HuH-7.5 (cell line): ENCODE results near the gene GALR2.

Experiments used
- DNase-seq: peaks from one replicate; pipeline ENCODE4 v3.0.0; 2011; ENCODE audit warnings: low spot score

GALR2 gene

DNA sequence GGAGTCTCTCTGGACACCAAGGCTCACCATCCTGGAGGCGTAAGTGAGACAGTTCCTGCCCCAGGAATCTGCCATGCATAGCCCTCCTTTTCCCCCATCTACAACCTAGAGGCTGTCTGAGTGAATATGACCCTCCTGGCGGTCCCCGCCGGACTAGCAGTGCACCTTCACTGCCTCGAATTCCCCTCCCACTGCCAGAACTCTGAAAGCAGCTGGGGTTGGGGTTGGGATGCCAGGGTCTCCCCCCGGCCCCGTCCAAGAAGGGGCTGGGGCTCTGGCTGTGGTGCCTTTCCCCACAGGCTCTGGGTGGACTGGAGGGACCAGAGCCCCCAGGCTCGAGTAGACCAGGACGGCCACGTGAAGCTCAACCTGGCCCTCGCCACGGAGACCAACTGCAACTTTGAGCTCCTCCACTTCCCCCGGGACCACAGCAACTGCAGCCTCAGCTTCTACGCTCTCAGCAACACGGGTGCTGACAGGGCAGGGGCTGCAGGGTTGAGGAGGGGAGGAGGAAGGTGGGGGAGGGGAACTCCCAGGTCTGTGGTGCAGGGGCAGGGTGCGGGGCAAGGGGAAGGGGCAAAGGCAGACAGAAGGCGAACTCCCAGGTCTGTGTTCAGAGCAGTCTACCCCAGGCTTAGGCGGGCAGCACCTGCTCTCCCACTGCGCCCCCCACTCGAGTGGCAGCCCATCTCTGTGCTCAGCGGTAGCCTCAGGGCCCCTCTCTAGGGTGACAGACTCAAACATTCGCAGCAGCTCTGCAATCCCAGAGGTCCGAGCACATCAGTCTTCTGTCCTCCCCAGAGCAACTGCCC, 5.6 kb downstream of the GALR2 start:
- no peak for DNase-seq

DNA sequence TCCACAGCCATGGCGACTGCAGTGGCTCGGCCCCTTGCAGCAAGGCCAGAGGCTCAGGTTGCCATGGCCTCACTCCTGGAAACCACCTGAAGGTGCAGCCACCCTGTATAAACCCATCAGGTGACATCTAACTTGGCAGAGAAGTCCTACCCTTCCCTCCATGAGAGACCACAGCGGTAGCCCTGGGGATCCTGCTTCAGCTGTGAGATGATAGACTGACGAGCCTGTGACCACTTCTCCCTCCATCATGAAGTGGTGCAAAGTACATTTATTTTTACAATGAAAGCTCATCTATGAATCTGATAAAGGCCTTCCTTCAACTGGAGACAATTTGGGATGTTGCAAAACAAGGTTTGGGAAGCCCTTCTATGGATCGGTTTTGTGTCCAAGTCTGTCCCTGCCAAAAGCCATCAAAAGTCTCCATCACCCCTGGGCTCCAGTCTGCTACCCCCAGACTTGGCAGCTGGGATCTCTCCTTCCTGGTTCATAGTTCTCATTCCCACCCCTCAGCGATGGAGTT, 6.2 kb downstream of the GALR2 start:
- no peak for DNase-seq

DNA sequence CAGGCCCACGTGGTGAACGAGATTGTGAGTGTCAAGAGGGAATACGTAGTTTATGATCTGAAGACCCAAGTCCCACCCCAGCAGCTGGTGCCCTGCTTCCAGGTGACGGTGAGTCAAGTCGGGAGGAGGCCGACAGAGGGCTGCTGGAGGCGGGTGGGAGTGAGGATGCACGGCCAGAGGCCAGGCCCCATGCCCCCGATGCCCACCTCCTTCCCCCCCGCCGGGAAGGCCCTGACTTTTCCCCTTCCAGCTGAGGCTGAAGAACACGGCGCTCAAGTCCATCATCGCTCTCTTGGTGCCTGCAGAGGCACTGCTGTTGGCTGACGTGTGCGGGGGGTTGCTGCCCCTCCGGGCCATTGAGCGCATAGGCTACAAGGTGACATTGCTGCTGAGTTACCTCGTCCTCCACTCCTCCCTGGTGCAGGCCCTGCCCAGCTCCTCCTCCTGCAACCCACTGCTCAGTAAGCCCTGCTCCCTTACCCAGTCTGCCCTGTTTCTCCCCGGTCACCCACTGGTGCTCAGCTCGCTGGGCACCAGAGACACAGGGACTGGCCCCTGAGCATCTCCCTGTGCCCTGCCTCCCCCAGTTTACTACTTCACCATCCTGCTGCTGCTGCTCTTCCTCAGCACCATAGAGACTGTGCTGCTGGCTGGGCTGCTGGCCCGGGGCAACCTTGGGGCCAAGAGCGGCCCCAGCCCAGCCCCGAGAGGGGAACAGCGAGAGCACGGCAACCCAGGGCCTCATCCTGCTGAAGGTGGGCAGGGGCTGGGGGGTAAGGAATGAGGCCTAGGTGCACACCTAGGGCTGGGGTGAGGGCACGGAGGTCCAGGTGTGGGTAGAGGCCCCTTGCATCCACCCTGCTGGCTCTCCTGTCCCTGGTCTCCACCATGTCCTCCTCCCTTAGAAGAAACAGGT, 7.0 kb downstream of the GALR2 start:
- no peak for DNase-seq

DNA sequence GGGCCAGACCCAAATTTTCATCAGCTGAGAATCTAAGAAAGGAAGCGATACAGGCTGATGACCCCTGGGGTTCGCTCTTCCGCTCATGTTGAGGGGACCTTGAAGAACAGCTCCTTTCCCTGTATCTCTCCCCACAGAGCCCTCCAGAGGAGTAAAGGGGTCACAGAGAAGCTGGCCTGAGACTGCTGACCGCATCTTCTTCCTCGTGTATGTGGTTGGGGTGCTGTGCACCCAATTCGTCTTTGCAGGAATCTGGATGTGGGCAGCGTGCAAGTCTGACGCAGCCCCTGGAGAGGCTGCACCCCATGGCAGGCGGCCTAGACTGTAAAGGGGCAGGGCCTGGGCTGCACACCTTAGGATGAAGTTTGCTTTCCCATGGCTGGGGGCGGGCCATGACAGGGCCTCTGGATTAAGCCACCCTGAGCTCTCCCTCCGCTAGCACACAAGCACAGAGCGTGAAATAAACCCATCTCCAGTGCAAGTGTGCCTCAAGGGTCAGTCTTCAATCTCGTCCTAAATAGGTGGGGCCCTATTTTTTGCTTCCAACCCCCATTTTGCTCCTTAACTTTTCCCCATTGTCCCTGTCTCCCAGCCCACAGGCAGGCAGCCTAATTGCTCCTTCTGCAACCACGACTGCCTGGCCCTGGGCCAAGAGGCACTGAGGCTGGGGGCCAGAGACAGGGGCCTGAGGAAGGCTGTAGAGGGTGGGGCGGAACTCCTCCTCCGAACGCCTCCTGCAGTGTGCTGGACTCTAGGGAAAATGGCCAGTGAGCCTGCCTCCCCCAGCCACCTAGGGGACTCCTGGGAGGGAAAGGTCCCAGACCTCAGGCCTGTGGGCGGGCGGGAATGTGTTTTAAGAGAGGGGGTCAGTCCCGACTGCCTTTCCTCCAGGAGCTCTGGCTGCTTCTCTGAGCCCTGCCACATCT, 8.0 kb downstream of the GALR2 start:
- no peak for DNase-seq

DNA sequence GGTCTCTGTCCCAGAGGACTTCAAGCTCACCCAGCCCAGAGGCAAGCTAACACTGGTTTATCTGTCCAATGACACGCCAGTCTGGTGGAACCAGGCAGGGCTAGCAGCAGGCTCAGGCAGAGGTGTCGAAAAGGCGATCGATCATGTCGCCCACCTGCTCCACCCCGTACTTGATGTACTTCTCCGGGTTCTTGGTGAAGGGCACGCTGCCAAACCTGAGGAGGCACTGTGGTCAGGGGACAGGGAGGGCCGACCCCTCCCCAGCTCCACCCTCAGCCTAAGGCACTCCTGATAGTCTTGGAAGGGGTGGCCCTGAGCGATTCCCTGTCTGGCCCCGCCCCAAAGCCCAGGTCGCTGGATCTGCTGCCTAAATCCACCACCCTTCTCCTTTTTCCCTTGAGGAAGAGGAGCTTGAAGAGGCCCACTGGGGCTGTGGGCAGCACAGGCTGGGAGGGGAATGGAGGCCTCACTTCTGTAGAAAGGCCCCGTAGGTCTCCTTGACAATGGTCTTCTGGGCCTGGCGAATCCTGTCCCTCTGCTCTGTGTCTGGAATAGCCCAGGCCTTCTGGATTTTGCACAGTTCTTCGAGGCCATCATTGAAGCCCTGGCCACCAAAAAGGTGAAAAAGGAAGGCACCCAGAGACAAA, 9.1 kb downstream of the GALR2 start:
- no peak for DNase-seq

DNA sequence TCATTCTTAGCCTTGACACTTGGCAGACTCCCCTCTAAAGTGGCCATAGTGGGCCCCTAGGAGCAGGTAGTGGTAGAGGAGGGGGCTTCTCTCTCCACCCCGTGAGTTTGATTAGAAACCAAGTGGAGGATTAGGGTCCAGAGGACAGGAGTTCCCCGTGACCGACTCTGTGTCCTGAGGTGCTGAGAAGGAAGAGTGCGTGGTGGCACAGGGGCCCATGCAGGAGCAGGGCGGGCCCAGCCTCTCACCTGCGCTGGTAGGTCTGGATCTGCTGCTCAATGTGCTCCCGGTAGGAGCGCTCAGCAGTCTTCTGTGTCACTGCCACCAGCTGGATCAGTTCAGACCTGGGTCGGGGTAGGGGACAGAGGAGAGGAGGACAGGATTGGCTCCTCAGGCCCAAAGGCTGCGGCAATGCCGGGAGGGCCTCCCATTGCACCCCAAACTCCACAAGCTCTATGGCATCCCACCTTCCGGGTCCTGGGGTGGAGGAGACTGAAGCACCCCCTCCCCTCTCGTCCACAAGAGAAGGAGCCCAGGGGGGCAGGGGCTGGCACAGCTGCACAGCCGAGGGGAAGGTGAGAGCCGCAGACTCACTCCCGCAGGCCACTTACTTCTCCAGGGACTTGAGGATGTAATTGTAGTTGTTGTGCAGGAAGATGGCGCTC, 10.6 kb downstream of the GALR2 start:
- DNase-seq, result no peak

DNA sequence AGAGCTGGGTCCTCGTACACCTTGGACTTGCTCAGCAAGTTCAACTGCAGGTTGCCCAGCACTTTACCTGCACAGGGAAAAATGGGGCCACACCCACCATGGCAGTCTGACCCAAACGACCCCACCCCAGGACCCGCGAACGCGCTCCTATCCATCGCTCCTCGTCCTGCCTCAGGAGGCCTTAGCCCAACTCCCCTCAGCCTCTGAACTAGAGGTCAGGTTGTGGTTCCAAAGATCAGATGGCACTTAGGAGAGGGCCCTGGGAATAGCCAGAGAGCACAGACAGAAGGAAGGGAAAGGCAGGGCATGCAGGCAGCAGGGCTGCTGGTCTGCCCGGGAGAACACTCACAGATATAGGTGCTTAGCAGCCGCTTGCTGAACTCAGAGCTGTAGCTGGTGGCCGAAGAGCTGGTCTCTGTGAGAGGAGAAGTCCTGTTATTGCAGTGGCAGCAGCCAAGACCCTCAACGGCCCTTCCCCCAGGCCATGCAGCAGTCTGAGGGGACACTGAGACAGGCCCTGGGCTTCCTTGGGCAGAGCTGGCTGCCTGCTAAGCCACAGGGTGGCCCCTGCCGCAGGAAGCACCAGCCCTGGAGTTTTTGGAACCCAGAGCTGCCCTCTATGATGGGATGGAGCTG, 11.3 kb downstream of the GALR2 start:
- no peak for DNase-seq

DNA sequence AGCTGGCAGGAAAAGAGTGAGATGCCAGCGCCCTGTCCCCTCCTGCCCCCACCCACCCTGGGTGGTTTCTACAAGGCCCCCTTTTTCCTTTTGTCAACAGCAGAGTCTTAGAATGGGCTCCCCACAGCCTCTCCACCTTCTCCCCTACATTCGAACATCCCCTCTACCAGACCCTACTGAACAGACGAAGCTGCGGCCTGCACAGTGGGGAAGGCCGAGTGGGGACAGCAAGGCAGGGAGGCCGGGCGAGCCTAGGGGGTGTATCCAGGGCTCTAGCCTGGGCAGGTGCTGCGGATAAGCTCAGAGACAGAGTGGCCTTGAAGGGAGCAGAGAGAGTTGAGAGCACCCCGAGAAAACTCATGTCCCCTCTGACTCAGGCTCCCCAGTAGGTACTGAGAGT, 11.8 kb downstream of the GALR2 start:
- no peak for DNase-seq

DNA sequence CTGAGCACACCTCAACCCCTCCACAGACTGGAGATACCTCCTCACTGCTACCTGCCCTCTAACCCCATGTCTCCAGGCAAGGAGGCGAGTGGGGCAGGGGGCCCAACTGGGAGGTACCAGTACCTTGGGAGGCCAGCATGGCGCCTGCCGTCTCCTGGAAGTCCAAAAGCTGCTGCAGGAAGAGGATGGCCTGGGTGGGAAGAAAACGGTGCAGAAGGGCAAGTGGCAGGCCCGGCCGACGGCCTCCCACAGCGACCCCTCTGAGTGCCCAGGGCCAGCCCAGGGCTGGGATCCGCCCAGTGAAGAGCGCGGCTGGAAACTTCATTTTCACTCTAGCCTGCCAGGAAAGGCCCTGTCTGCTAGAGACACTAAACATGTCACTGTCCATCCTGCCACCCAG, 12.9 kb downstream of the GALR2 start:
- DNase-seq, result no peak

DNA sequence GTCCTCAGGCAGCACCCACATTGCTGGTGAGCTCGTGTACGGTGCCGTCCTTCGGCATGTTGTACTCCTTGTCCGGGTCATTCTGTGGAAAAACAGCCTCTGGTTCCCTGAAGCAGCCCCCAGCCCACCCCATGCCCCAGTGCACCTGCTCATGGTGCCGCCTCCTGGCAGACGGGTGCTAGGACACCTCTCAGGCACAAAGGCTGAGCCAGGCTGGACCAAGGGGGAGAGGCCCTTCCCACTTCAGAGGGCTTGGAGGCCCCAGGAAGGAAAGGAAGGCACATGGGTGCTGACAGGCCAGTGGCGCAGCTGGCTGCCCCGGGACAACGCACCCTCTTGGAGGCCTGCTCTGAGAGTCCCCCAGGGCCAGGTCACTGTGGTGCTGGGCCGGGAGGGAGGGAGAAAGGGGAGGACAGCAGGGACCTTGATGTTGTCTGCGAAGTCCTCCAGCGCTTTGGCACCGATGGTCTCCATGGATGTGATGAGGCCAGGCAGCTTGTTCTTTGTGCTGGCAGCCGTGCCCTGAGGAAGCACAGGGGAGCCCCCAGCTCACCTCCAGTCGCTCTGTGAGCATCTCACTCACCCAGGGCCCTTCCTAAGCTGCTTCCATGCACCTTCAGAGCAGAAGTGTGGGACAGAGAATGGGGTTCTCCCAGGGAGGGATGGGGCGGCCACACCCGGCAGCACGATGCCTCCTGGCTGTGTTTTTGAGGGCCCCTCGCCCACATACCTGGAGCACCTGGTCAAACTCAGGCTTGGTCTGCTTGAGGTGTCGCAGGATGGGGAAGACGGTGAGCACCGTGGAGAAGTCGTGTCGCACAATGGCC, 13.7 kb downstream of the GALR2 start:
- DNase-seq, result no peak

DNA sequence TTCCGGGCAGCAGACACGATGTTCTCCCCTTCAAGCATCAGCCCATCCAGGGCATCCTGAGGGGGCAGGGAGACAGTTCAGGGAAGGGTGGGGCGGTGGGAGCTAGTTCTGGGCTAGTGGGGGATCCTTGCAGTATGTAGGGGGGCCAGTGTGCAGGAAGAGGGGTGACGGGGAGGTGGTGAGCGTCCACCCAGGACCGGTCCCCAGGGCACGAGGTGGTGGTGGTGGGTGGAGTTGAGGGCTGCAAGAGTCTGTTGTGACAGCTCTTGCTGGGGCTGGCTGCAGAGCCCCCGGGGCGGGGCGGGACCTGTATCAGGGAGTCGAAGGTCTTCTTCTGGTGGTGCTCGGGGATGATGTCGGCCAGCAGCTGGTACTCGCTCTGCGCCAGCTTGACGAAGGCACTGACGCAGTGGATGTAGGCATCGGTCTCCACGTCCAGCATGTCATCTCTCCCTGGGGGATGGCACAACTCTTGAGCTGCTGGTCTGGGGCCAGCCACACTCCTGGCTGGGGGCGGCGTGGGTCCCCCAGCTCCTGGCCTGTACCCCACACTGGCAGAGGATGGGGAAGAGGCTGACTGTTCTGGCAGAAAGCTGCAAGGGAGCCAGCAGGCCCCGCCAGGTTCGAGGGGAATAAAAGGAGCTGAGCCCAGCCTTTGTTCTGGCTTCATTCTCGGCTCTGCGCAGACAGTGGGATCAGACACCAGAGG, 14.4 kb downstream of the GALR2 start:
- DNase-seq, result no peak

DNA sequence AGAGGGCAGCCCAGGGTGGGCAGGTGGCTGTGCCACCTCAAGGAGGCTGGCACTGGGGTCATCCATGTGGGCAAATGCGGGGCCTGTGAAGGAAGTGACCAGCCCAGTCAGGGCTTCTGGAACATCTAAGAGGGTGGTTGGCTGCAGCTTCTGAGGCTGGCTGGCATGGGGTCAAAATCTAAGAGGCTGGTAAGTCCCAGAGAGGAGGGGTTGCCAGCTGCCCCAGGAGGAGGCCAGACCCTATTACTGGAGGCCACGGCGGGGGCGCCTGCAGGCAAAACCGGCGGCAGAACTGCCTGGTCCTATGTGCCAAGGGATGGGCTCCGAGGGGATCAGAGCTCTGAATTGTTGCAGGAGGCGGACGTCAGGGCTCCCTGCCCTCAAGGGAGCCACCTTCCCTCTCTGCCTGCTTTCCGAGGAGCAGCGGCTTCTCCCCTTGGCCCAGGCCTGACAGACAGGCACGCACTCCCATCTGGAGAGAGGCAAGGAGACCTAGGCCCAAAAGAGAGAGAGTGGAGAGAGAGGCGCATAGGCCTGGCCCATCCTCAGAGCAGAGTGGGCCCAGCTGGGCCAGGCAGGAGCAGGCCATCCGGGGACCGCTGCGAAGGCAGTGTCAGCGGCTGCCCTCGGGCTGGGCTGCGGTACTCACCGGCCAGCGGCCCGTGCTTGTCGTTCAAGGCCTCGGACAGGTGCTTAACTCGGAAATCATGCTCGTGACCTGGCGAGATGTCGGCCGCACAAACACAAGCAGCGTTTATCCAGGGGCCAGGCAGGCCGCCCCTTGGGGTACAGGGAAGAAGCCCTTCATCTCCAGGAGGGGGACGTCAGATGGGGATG, 15.3 kb downstream of the GALR2 start:
- DNase-seq, result no peak

DNA sequence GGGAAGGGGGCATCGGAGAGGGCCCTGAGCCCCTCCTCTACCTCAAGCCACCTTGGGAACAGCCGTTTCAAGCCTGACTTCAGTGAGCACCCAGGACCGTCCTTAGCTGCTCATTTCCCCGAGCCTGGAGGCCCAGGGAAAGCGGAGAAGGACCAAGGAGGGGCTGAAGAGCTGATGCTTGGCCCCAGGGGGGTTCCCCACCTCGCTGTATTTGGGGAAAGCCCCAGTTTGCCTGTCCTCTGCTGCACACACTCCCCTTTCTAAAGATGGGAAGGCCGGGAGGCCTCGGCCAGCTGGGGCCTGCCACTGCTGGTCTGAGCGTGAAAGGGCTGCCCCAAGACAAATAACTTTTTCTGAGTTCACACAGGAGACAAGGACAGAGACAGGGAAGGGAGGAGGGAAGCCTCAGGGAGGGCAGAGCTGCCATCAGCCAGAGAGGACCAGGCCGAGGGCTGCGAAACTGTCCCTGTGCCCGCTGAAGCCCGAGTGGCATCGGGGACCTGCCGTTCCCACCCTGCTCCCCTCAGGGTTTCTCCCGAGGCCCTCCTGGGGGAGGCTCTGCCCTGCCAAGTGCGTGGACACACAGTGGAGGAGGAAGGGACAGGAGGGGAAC, 16.0 kb downstream of the GALR2 start:
- DNase-seq, result no peak

DNA sequence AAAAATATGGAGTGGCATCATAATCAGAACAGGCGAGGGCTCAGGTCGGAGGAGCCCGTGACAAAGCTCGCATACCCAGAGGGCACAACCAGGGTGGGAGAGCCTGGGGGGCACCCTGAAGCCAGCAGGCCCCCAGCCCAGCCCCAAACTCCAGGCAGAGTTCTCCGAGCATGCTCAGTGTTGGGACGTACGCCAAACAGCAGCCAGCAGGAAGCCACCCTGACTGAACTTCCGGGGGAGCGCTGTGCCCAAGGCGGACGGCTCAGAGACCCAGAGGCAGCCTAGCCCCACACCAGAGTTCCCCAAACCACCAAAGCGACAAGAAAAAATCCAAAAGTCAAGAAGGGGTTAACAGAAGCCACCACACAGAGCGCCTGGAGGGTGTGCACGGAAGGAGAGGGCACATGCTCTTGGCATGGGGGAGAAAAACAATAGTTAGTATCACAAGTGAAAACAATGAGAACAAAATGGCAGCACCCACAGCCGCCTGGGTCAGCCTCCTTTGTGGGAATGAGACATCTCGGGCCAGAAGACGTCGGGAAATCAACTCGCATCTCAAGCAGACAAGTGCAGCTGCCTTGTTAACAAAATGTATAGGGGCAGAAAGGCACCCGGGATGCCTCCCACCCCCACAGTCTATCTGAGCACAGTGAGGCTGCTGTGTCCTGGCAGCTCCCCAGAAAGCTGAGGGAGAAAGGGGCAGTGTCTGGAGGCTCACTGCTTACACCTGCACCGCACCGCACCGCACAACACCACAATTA, 17.1 kb downstream of the GALR2 start:
- no peak for DNase-seq

DNA sequence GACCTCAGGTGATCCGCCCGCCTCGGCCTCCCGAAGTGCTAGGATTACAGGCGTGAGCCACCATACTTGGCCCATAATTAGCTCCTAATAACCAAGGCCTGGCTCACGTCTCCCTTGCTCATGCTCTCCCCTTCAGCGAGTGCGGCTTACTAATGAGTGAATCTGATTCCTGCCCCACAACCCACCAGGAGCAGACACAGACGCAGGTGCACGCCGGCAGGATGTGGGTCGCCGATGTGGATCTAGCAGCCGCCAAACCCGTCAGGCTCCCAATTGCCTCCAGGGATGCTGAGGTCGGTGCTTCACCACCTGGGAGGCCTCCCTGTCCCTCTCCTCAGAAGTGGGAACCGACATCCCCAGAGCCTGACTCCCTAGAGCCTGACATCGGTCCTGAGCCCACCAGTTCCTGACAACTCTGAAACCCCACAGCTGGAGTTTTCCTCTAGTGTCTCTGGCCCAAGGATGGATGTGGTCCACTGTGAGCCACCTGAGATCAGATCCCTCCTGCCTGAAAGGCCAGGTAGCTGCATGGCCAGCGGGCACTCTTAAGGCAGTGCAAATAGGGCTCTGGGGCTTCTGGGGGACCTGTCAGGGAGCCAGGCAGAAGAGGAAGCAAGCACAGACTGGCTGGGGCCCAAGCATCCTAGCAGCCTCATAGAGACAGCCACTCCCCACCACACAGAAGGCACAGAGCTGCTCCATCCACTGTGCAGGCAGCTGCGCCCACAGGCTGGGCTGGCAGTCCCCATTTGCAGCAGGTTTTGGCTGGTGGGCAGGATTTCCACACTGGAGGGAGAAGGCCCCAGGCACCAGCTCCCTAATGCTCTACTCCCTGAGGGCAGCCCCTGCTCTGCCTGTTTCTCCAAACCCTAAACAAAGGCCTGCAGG, 18.2 kb downstream of the GALR2 start:
- no peak for DNase-seq

DNA sequence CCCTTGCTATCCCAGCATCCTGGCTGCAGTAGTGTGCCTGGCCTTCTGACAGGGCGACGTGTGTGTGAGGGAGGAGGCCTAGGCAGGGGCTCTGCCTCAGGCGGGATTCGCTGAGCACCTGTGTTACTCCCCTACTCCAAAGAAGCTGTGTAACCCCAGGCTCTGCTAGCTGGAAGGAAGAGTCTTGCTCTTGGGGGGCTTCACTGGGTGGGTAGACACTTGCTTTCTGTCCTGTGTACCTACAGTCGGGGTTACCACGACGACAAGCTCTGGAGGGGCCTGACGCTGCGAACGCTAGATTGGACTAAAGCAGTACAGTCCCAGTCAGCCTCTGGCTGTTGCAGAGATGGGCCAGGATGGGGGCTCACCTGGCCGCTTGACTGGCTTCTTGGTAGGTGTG, 19.5 kb downstream of the GALR2 start:
- DNase-seq, result no peak
